Parathyroid adenoma (tissue), 2 donors: ENCODE data around the gene ALDH1A1.

Source experiments
- H2AFZ ChIP-seq: fragments of 300-600 bp; sonication (generic); one replicate; pipeline ENCODE4 v1.7.0; 2017; ENCODE audit warnings: antibody characterized with exemption, mild to moderate bottlenecking
- H3K27ac ChIP-seq: fragments of 300-600 bp; sonication (generic); one replicate; pipeline ENCODE4 v1.7.0; 2017
- H3K27me3 ChIP-seq: fragments of 300-600 bp; sonication (generic); one replicate; pipeline ENCODE4 v1.7.0; 2017; ENCODE audit warnings: low read length; ENCODE audit not compliant: control insufficient read depth, insufficient read depth
- H3K36me3 ChIP-seq: fragments of 300-600 bp; sonication (generic); one replicate; pipeline ENCODE4 v1.7.0; 2017; ENCODE audit warnings: low read length; ENCODE audit not compliant: control insufficient read depth, insufficient read depth
- H3K4me1 ChIP-seq: fragments of 300-600 bp; sonication (generic); one replicate; pipeline ENCODE4 v1.7.0; 2017; ENCODE audit warnings: control low read depth
- H3K4me2 ChIP-seq: fragments of 300-600 bp; sonication (generic); one replicate; pipeline ENCODE4 v1.7.0; 2017; ENCODE audit warnings: low read length
- H3K4me3 ChIP-seq: fragments of 300-600 bp; sonication (generic); one replicate; pipeline ENCODE4 v1.7.0; 2017; ENCODE audit warnings: low read depth, low read length
- H3K79me2 ChIP-seq: fragments of 300-600 bp; sonication (generic); one replicate; pipeline ENCODE4 v1.7.0; 2017; ENCODE audit warnings: control low read depth
- H3K9ac ChIP-seq: fragments of 300-600 bp; sonication (generic); one replicate; pipeline ENCODE4 v1.7.0; 2017; ENCODE audit warnings: mild to moderate bottlenecking
- H3K9me3 ChIP-seq: fragments of 300-600 bp; sonication (generic); one replicate; pipeline ENCODE4 v1.7.0; 2017; ENCODE audit warnings: low read length; ENCODE audit not compliant: control insufficient read depth
- TF ChIP-seq, protein P1 (sequence below): fragments of 300-600 bp; sonication (generic); IDR thresholded peaks from one replicate; pipeline ENCODE4 v1.7.0; 2017; ENCODE audit warnings: antibody characterized with exemption, mild to moderate bottlenecking
- donor health status: primary hyperparathyroidism.

The ALDH1A1 gene

DNA sequence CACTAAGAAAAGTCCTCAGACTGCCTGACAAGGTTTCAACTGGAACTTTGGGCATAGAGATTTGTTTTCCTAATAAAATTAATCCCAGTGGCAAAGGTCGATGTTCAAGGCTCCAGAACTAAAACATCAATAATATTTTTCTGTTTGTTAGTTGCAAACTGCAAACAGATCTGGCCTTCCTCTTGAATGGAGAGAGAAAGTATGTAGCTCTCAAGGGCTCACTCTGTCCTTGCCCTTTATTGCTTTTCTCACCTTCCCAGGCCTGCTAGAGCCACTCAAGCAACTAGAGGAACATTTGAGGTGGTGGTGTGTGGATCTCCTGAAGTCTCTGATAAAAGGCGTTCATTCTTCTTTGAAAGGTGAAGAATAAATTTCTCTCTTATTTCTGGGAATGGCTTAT is 16.6 kb downstream of the ALDH1A1 start:
- Histone ChIP-seq H3K9ac (no peak overlapping the region), H3K4me1 (no peaks in the 10 kb centered on the region), H2AFZ (no peak overlapping the region), H3K27ac (no peak overlapping the region), H3K27me3 (no peaks in the 10 kb centered on the region), H3K4me2 (no peak overlapping the region), H3K79me2 (no peaks in the 10 kb centered on the region), H3K9me3 (no peaks in the 10 kb centered on the region), H3K36me3 (no peaks in the 10 kb centered on the region), H3K4me3 (no peak overlapping the region)
- TF ChIP-seq, protein P1, sequence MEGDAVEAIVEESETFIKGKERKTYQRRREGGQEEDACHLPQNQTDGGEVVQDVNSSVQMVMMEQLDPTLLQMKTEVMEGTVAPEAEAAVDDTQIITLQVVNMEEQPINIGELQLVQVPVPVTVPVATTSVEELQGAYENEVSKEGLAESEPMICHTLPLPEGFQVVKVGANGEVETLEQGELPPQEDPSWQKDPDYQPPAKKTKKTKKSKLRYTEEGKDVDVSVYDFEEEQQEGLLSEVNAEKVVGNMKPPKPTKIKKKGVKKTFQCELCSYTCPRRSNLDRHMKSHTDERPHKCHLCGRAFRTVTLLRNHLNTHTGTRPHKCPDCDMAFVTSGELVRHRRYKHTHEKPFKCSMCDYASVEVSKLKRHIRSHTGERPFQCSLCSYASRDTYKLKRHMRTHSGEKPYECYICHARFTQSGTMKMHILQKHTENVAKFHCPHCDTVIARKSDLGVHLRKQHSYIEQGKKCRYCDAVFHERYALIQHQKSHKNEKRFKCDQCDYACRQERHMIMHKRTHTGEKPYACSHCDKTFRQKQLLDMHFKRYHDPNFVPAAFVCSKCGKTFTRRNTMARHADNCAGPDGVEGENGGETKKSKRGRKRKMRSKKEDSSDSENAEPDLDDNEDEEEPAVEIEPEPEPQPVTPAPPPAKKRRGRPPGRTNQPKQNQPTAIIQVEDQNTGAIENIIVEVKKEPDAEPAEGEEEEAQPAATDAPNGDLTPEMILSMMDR = no peak

DNA sequence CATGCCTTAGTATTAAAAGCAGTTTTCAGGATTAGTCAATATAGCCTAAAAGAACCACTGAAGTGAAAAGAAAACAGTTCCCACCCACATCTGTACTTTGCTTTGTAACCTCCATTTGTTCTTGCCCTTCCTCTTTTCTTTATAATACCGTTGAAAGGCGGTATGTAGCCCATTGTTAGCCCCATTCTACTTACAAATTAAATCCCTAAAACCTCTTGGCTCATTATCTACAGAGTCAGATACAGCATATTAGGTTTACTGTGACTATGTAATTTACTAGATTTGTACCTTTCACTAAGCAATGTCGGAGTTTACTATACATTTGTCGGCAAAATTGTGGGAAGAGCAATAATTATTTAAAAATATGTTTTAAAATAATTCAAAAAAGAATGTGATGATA is 17.3 kb downstream of the ALDH1A1 start:
- Histone ChIP-seq H3K79me2 (no peaks in the 10 kb centered on the region), H3K9ac (no peak overlapping the region), H3K4me2 (no peak overlapping the region), H3K27me3 (no peaks in the 10 kb centered on the region), H3K27ac (no peak overlapping the region), H3K36me3 (no peaks in the 10 kb centered on the region), H3K9me3 (no peaks in the 10 kb centered on the region), H3K4me1 (no peaks in the 10 kb centered on the region), H2AFZ (no peak overlapping the region), H3K4me3 (no peak overlapping the region)
- TF ChIP-seq, protein P1 = no peak

DNA sequence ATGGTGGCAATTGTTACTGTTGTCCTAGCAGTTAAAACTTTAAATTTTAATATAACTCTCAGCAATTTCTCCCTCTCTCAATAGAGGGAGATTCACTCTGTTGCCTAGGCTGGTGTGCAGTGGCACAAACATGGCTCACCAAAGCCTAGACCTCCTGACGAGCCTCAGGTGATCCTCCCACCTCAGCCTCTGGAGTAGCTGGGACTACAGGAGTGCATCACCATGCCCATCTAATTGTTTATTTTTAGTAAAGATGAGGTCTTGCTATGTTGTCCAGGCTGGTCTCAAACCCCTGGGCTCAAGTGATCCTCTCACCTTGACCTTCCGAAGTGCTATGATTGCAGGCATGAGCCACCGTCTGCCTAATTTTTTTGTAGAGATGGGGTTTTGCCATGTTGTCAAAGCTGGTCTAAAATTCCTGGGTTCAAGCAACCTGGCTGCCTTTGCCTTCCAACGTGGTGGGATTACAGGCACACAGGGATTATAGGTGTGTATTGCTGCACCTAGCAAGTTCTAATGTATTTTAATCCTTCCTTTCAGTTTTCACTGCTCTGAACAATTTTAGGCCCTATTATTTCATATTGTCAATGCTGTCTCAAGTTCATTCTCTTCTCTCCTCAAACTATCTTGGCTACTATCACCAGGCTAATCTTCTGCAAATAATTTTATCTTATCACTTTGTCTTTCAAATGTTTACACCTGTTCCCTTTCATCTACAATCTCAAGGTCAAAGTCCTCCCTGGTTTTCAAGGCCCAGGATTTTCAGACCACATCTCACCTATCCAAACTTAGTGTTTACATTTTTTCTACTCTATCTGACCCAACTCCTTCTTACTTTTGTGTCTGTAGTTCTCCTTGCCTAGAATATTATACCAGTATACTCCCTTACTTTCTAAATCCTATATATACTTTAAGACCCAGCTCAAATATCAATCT is 18.9 kb downstream of the ALDH1A1 start:
- Histone ChIP-seq H3K79me2 (no peaks in the 10 kb centered on the region), H3K27me3 (no peaks in the 10 kb centered on the region), H2AFZ (no peak overlapping the region), H3K4me1 (no peaks in the 10 kb centered on the region), H3K36me3 (no peaks in the 10 kb centered on the region), H3K9me3 (no peaks in the 10 kb centered on the region), H3K9ac (no peak overlapping the region), H3K27ac (no peak overlapping the region), H3K4me2 (no peak overlapping the region), H3K4me3 (no peak overlapping the region)
- TF ChIP-seq, protein P1 = no peak

DNA sequence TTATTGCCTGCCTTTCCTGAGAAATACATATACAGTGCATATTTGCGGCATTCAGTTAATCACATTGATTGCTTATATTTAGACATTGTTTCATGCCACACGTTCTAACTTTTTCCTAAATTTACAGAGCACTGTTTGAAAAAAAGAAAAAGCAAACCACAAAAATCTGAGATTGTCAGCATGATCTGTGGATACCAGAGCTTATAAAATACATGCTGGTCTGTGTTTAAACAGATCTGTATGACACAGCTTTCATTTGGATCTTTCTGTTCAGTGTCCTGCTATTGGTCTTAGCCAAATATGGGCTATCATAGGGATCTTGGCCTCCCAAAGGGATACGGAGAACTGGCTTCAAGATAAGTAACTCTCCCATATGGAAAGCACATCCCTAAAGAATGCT is 20.2 kb downstream of the ALDH1A1 start:
- Histone ChIP-seq H3K9ac (no peak overlapping the region), H3K4me1 (no peaks in the 10 kb centered on the region), H2AFZ (no peak overlapping the region), H3K4me3 (no peak overlapping the region), H3K9me3 (no peaks in the 10 kb centered on the region), H3K27ac (no peak overlapping the region), H3K79me2 (no peaks in the 10 kb centered on the region), H3K27me3 (no peaks in the 10 kb centered on the region), H3K36me3 (no peaks in the 10 kb centered on the region), H3K4me2 (no peak overlapping the region)
- TF ChIP-seq, protein P1 = no peak

DNA sequence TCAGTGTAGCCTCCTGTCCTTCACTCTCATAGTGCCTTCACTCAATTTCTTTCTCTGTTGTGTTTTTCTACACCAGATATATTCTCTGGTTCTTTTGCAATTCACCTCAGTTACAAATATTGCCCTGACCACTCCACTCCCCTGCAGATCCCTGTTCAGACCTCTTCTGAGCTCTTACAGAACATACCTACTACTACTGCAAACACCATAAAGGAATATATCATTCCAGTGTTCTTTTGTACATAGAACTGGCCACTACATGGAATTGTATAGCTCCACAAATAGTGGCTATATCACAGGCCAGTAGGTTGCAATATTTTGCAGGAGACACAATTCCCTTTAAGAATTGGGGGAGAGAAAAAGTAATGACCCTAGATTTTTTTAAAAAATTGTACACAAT is 21.0 kb downstream of the ALDH1A1 start:
- Histone ChIP-seq H3K4me2 (no peak overlapping the region), H3K79me2 (no peaks in the 10 kb centered on the region), H3K27ac (no peak overlapping the region), H3K9ac (no peak overlapping the region), H2AFZ (no peak overlapping the region), H3K27me3 (no peaks in the 10 kb centered on the region), H3K4me1 (no peaks in the 10 kb centered on the region), H3K4me3 (no peak overlapping the region), H3K9me3 (no peaks in the 10 kb centered on the region), H3K36me3 (no peaks in the 10 kb centered on the region)
- TF ChIP-seq, protein P1 = no peak
